ENCODE data around the gene CCDC3. TPM values are rescaled to one million over a fixed set of nuclear protein-coding genes. Genes with fewer than 3 reads are reported as not detected.
"Not testable (repeated sequence)": the region's sequence is repeated elsewhere in the genome, so short reads cannot be mapped to it uniquely, and the experiment has no call there.

CCDC3 gene
- total and polyA plus RNA-seq, 8 donors = 6.0 to 11.8 (median 8.2) TPM

- Histone ChIP-seq H3K9me3 (no peaks in the 10 kb centered on the region), H3K4me1 (no peaks in the 10 kb centered on the region), H3K27me3 (peaks cover under 1 to 28% of the 10 kb centered on the region in 2 donors), H3K36me3 (no peaks in the 10 kb centered on the region), H3K27ac (no peak overlapping the region), H3K4me3 (no peak overlapping the region)
- no peak for ATAC-seq
- no peak for DNase-seq
- intact Hi-C loops (cut with DNase I) = no loop called here
- TF ChIP-seq, protein P1, sequence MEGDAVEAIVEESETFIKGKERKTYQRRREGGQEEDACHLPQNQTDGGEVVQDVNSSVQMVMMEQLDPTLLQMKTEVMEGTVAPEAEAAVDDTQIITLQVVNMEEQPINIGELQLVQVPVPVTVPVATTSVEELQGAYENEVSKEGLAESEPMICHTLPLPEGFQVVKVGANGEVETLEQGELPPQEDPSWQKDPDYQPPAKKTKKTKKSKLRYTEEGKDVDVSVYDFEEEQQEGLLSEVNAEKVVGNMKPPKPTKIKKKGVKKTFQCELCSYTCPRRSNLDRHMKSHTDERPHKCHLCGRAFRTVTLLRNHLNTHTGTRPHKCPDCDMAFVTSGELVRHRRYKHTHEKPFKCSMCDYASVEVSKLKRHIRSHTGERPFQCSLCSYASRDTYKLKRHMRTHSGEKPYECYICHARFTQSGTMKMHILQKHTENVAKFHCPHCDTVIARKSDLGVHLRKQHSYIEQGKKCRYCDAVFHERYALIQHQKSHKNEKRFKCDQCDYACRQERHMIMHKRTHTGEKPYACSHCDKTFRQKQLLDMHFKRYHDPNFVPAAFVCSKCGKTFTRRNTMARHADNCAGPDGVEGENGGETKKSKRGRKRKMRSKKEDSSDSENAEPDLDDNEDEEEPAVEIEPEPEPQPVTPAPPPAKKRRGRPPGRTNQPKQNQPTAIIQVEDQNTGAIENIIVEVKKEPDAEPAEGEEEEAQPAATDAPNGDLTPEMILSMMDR (IDR thresholded peaks at IDR 0.05) = no peak
Measured at GRCh38 chr10:12995425-12995861, 6.1 kb downstream of the CCDC3 start.

GRCh38 chr10:12993595-12993994, 7.9 kb downstream of the CCDC3 start:
- H3K27me3 ChIP-seq = peaks cover 0 to 9% of the 10 kb centered on the region in 2 donors
- TF ChIP-seq, protein P1 (IDR thresholded peaks at IDR 0.05) = no peak
- H3K36me3 ChIP-seq = no peaks in the 10 kb centered on the region
- intact Hi-C loops (cut with DNase I) = no loop called here
- no peak overlapping the region for H3K27ac ChIP-seq
- no peaks in the 10 kb centered on the region for H3K9me3 ChIP-seq
- DNase-seq (no peak), ATAC-seq (no peak)
- H3K4me3 ChIP-seq = no peak overlapping the region
- no peaks in the 10 kb centered on the region for H3K4me1 ChIP-seq

- peaks cover 0 to 3% of the 10 kb centered on the region in 2 donors for H3K27me3 ChIP-seq
Measured at GRCh38 chr10:12985347-12985746, 16.2 kb downstream of the CCDC3 start.

DNA sequence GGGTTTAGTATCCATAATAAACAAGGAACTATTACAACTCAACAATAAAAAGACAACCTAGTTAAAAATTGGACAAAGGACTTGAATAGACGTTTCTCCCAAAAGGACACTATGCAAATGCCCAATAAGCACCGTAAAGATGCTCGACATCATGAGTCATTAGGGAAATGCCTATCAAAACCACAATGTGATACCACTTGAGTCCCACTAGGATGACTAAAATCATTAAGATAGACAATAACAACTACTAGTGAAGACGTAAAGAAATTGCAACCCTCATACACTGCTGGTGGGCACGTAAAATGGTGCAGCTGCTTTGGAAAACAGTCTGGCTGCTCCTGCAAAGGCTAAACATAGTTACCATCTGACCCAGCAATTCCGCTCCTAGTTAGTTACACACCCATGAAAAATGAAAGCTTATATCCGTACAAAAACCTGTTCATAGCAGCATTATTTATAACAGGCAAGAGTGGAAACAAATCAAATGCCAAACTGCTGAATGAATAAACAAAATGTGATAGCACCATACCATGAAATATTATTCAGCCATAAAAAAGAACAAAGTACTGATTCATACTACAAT, 17.3 kb downstream of the CCDC3 start:
- ATAC-seq = no peak
- no peak overlapping the region for H3K4me3 ChIP-seq
- peaks cover 0 to 4% of the 10 kb centered on the region in 2 donors for H3K9me3 ChIP-seq
- intact Hi-C loops (cut with DNase I) = no loop called here
- peaks cover 0 to 12% of the 10 kb centered on the region in 2 donors for H3K27me3 ChIP-seq
- no peaks in the 10 kb centered on the region for H3K4me1 ChIP-seq
- DNase-seq = no peak
- H3K27ac ChIP-seq = no peak overlapping the region
- TF ChIP-seq, protein P1 (IDR thresholded peaks at IDR 0.05) = no peak
- H3K36me3 ChIP-seq = no peaks in the 10 kb centered on the region

More at GRCh38 chr10:12985347-12985746, 16.2 kb downstream of the CCDC3 start:
- intact Hi-C loops (cut with DNase I) = no loop called here
- no peak overlapping the region for H3K27ac ChIP-seq
- peaks cover 0 to 4% of the 10 kb centered on the region in 2 donors for H3K9me3 ChIP-seq
- no peak overlapping the region for H3K4me3 ChIP-seq
- no peaks in the 10 kb centered on the region for H3K4me1 ChIP-seq
- TF ChIP-seq, protein P1 (IDR thresholded peaks at IDR 0.05) = no peak
- ATAC-seq (no peak), DNase-seq (no peak)
- no peaks in the 10 kb centered on the region for H3K36me3 ChIP-seq

GRCh38 chr10:12983568-12983967, 17.9 kb downstream of the CCDC3 start:
- H3K4me3 ChIP-seq; intact Hi-C loops (cut with DNase I); H3K36me3 ChIP-seq; H3K4me1 ChIP-seq; H3K27ac ChIP-seq; ATAC-seq; DNase-seq; H3K9me3 ChIP-seq: not testable (repeated sequence)
- peaks cover 0 to 12% of the 10 kb centered on the region in 2 donors for H3K27me3 ChIP-seq

GRCh38 chr10:12981570-12981969, 19.9 kb downstream of the CCDC3 start:
- Histone ChIP-seq H3K4me1 (no peaks in the 10 kb centered on the region), H3K27me3 (peaks cover 0 to 12% of the 10 kb centered on the region in 2 donors), H3K9me3 (peaks cover 0 to 4% of the 10 kb centered on the region in 2 donors), H3K36me3 (no peaks in the 10 kb centered on the region), H3K27ac (no peak overlapping the region), H3K4me3 (no peak overlapping the region)
- intact Hi-C loops (cut with DNase I) = no loop called here
- TF ChIP-seq, protein P1 (IDR thresholded peaks at IDR 0.05) = no peak
- ATAC-seq = no peak
- no peak for DNase-seq
